Effector memory CD4-positive, alpha-beta T cell (primary cell): ENCODE measurements around the gene CACHD1.
A peak's percentile ranks its signal among the peaks of the same experiment; 100 is the strongest.

Experiments used
- DNase-seq, 3 donors: peaks; one replicate each; pipeline ENCODE4 v3.0.0-alpha.2; 2020
- H3K27ac ChIP-seq: 2 replicates; pipeline ENCODE4 v1.7.0; 2013; ENCODE audit warnings: mild to moderate bottlenecking, low read length, moderate library complexity; ENCODE audit not compliant: insufficient read depth, poor library complexity, severe bottlenecking
- H3K27me3 ChIP-seq: replicated peaks from 2 replicates; pipeline ENCODE4 v1.7.0; 2013; ENCODE audit warnings: mild to moderate bottlenecking, low read length; ENCODE audit not compliant: insufficient read depth, control insufficient read depth, poor library complexity, severe bottlenecking
- H3K36me3 ChIP-seq: 2 replicates; pipeline ENCODE4 v1.7.0; 2013; ENCODE audit warnings: mild to moderate bottlenecking, low read length, moderate library complexity; ENCODE audit not compliant: control insufficient read depth, insufficient read depth
- H3K4me1 ChIP-seq: 2 replicates; pipeline ENCODE4 v1.7.0; 2013; ENCODE audit warnings: low read length, mild to moderate bottlenecking; ENCODE audit not compliant: control insufficient read depth, insufficient read depth, poor library complexity, severe bottlenecking
- H3K4me3 ChIP-seq: 2 replicates; pipeline ENCODE4 v1.7.0; 2013; ENCODE audit warnings: low read length, low read depth, mild to moderate bottlenecking; ENCODE audit not compliant: insufficient read depth, poor library complexity, severe bottlenecking
- H3K9me3 ChIP-seq: 2 replicates; pipeline ENCODE4 v1.7.0; 2013; ENCODE audit warnings: mild to moderate bottlenecking, low read length, moderate library complexity; ENCODE audit not compliant: control insufficient read depth

Gene CACHD1

GRCh38 chr1:64471218-64472039, 1.5 kb downstream of the CACHD1 start:
- peaks cover 11% of the 10 kb centered on the region for H3K4me1 ChIP-seq
- no peaks in the 10 kb centered on the region for H3K36me3 ChIP-seq
- H3K27ac ChIP-seq: no peak overlapping the region
- peaks cover 16% of the 10 kb centered on the region for H3K27me3 ChIP-seq
- H3K9me3 ChIP-seq: no peaks in the 10 kb centered on the region
- no peak for DNase-seq
- peak overlapping the region; percentile 19 for H3K4me3 ChIP-seq

GRCh38 chr1:64472040-64472376, 2.1 kb downstream of the CACHD1 start:
- H3K4me1 ChIP-seq: peaks cover 11% of the 10 kb centered on the region
- no peaks in the 10 kb centered on the region for H3K9me3 ChIP-seq
- no peak overlapping the region for H3K27ac ChIP-seq
- peaks cover 16% of the 10 kb centered on the region for H3K27me3 ChIP-seq
- DNase-seq: no peak
- H3K36me3 ChIP-seq: no peaks in the 10 kb centered on the region
- no peak overlapping the region for H3K4me3 ChIP-seq

- Histone ChIP-seq H3K36me3 (no peaks in the 10 kb centered on the region), H3K27me3 (peaks cover 16% of the 10 kb centered on the region), H3K4me1 (peaks cover 11% of the 10 kb centered on the region), H3K4me3 (no peak overlapping the region), H3K27ac (no peak overlapping the region), H3K9me3 (no peaks in the 10 kb centered on the region)
- DNase-seq: no peak
These were observed 2.9 kb downstream of the CACHD1 start for GRCh38 chr1:64472805-64473204.

GRCh38 chr1:64473367-64473766, 3.4 kb downstream of the CACHD1 start:
- no peak for DNase-seq
- H3K9me3 ChIP-seq: no peaks in the 10 kb centered on the region
- no peaks in the 10 kb centered on the region for H3K36me3 ChIP-seq
- no peak overlapping the region for H3K4me3 ChIP-seq
- H3K27me3 ChIP-seq: peaks cover 16% of the 10 kb centered on the region
- H3K27ac ChIP-seq: no peak overlapping the region
- peaks cover 11% of the 10 kb centered on the region for H3K4me1 ChIP-seq

- no peak overlapping the region for H3K4me3 ChIP-seq
- H3K27me3 ChIP-seq: peaks cover 10% of the 10 kb centered on the region
- no peaks in the 10 kb centered on the region for H3K36me3 ChIP-seq
- DNase-seq: no peak
- no peak overlapping the region for H3K27ac ChIP-seq
- H3K4me1 ChIP-seq: peaks cover 11% of the 10 kb centered on the region
- H3K9me3 ChIP-seq: no peaks in the 10 kb centered on the region
These were observed 4.2 kb downstream of the CACHD1 start for GRCh38 chr1:64474133-64474532.

- H3K4me1 ChIP-seq: peaks cover 9% of the 10 kb centered on the region
These were observed 4.9 kb downstream of the CACHD1 start for GRCh38 chr1:64474665-64475439.

GRCh38 chr1:64476251-64476952, 6.5 kb downstream of the CACHD1 start:
- Histone ChIP-seq H3K27me3 (peaks cover 2% of the 10 kb centered on the region), H3K27ac (no peak overlapping the region), H3K36me3 (no peaks in the 10 kb centered on the region), H3K4me3 (no peak overlapping the region), H3K4me1 (peaks cover 1% of the 10 kb centered on the region), H3K9me3 (no peaks in the 10 kb centered on the region)
- no peak for DNase-seq

More at GRCh38 chr1:64474665-64475439, 4.9 kb downstream of the CACHD1 start:
- Histone ChIP-seq H3K36me3 (no peaks in the 10 kb centered on the region), H3K4me3 (no peak overlapping the region), H3K27ac (no peak overlapping the region), H3K27me3 (peaks cover 10% of the 10 kb centered on the region), H3K9me3 (no peaks in the 10 kb centered on the region)
- DNase-seq: no peak

- no peaks in the 10 kb centered on the region for H3K36me3 ChIP-seq
- H3K9me3 ChIP-seq: no peaks in the 10 kb centered on the region
- no peaks in the 10 kb centered on the region for H3K4me1 ChIP-seq
- no peak overlapping the region for H3K4me3 ChIP-seq
- DNase-seq: no peak
- H3K27ac ChIP-seq: no peak overlapping the region
- no peaks in the 10 kb centered on the region for H3K27me3 ChIP-seq
These were observed 8.9 kb downstream of the CACHD1 start for GRCh38 chr1:64478594-64479470.

- Histone ChIP-seq H3K4me3 (no peak overlapping the region), H3K27me3 (no peaks in the 10 kb centered on the region), H3K27ac (no peak overlapping the region), H3K36me3 (no peaks in the 10 kb centered on the region), H3K9me3 (no peaks in the 10 kb centered on the region), H3K4me1 (no peaks in the 10 kb centered on the region)
- no peak for DNase-seq
These were observed 9.9 kb downstream of the CACHD1 start for GRCh38 chr1:64479874-64480273.
